Testis (tissue), 2 donors: Measurements from ENCODE around the gene MAML2.

Source experiments
- CTCF ChIP-seq, 3 experiments: fragments of 450-650 bp in 2 of 3; fragments of 200-600 bp in 1 of 3; sonication (generic) in 1 of 3; IDR thresholded peaks; one replicate each; pipeline ENCODE4 v1.5.1; 2016 to 2019; ENCODE audit warnings: antibody characterized with exemption in 3 of 3, mild to moderate bottlenecking in 2 of 3, moderate library complexity in 1 of 3
- POLR2A ChIP-seq: fragments of 450-650 bp; IDR thresholded peaks from one replicate; pipeline ENCODE4 v1.6.1; 2017; ENCODE audit warnings: antibody characterized with exemption, mild to moderate bottlenecking, moderate library complexity

- no peak for TF ChIP-seq CTCF (IDR thresholded peaks at IDR 0.05)
- no peak for TF ChIP-seq POLR2A
Measured at GRCh38 chr11:96026310-96026709, 316.7 kb downstream of the MAML2 start.
